HG03457 (cell line): ENCODE data around the gene CRTC1.

Experiments
- ATAC-seq: cut with Tn5 transposase; IDR thresholded peaks from one replicate; pipeline ENCODE4 v1.9.1; 2021; ENCODE audit warnings: moderate number of reproducible peaks; ENCODE audit not compliant: unreplicated experiment

CRTC1 gene

DNA sequence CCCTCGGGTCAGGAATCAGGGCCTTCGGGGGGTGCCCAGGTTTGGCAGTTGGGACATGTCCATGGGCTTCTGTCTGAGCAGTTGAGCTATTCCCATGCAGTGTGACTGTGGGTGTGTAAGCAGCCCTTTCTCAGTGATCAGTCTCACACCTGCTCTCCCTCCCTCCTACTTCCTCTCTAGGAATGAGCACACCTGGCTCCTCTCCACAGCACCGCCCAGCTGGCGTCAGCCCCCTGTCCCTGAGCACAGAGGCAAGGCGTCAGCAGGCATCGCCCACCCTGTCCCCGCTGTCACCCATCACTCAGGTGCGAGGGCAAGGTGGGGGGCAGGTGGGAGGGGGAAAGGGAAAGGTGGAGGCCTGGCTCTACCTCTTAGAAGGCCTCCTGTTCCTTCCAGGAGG, 81.7 kb downstream of the CRTC1 start:
- no peak for ATAC-seq

DNA sequence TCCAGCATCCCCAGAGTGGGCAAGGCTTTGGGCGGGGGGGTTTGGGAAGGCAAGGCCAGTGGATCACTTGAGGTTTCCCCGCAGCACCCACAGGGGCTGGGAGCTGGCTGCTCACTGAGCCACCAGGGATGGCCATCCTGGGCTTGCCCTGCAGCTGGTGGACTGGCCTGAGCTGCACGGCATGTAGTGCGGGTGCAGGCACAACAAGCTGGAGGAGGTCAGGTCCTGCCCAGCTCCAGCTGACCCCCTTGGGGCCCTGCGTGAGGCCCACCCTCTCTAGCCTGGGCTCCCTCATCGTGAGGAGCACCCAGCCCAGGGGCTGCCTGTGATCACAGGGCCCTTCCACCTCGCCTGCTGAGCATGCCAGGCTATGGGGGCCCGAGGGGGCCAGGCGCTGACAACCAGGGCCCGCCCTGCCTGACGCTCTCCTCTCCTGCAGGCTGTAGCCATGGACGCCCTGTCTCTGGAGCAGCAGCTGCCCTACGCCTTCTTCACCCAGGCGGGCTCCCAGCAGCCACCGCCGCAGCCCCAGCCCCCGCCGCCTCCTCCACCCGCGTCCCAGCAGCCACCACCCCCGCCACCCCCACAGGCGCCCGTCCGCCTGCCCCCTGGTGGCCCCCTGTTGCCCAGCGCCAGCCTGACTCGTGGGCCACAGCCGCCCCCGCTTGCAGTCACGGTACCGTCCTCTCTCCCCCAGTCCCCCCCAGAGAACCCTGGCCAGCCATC, 84.7 kb downstream of the CRTC1 start:
- ATAC-seq, result no peak

DNA sequence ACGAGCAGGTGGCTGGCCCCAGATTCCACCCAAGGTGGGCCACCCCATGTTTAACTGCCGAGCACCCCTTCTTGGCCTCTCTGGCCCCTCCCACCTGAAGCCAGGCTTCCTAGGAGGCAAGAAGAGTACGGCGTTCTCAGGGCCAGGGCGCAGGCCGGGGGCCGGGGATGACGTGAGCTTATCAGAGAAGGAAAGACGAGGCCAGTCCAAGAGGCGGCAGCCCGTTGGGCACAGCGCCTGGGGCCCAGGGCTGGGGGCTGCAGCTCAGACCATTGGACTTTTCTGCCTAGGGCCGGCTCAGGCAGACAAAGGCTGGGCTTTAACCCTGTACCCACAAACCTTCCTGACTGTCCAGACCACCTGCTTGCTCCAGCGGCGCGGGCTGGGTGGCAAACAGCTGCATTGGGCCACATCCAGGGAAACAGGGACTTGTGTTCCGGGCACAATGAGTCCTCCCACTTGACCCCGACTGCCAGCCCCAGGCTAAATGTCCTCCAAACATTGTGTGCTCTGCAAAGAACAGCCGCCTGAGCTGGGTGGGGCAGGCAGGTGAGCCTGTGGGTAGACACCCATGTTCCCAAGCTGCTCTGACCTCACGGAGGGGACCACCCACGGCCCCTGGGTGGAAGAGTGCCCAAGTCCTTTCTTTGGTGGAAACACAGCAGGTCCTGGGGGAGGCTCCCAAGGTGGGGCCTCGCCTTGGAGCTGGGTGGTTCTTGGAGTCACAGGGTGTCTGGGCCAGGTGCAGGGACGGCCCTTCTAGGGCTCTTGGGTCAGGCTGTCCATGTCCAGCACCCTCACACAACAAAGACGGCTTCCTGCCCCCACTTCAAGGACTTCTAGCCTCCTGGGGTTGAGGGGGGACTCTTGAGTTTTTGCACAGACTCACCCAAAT, 85.8 kb downstream of the CRTC1 start:
- ATAC-seq, result no peak

DNA sequence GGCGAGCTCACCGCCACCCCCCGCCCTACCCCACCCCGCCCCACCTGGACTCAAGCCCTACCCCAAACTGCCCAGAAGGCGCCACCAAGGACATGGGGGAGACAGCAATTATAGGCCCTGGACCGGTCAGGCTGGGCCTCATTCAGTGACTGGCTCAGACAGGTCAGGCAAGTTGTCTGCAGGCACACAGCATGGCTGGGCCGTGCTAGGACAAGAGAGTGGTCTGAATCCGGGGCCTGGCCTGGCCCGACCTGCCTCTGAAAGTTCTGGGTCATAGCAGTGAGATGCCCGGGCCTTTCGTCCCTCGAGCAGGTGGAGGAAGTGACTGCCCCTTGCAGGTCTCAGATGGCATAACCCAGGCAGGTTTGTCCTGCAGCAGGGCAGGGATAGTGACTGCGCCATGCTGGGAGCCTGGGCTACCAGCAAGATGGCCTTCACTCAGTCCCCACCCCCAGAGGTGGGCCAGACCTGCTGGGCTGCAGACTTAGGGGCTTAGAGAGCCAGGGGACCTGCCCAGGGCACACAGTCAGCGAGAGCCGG, 86.6 kb downstream of the CRTC1 start:
- no peak for ATAC-seq

DNA sequence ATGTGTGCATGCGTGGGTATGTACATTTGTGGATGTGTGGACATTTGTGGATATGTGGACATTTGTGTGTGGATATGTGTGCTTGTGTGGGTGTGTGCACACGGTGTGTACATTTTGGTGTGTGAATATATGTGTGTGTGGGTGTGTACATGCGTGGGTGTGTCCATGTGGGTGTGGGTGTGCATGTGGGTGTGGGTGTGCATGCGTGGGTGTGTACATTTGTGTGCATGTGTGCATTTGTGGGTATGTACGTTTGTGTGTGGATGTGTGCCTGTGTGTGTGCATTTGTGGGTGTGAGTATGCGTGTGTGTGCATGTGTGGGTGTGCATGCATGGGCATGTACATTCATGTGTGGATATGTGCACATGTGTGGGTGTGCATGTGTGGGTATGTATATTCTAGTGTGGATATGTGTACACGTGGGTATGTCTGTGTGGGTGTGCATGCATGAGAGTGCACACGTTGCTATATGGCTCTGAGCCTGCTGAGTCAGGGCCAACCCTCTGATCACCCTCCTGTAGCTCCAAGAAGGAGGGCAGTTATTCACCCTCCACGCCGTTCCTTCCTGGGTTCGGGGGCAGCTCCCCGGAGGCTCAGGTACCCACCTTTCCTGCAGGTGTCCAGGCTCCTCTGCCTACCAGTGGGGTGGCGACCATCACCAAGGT, 87.3 kb downstream of the CRTC1 start:
- no peak for ATAC-seq

DNA sequence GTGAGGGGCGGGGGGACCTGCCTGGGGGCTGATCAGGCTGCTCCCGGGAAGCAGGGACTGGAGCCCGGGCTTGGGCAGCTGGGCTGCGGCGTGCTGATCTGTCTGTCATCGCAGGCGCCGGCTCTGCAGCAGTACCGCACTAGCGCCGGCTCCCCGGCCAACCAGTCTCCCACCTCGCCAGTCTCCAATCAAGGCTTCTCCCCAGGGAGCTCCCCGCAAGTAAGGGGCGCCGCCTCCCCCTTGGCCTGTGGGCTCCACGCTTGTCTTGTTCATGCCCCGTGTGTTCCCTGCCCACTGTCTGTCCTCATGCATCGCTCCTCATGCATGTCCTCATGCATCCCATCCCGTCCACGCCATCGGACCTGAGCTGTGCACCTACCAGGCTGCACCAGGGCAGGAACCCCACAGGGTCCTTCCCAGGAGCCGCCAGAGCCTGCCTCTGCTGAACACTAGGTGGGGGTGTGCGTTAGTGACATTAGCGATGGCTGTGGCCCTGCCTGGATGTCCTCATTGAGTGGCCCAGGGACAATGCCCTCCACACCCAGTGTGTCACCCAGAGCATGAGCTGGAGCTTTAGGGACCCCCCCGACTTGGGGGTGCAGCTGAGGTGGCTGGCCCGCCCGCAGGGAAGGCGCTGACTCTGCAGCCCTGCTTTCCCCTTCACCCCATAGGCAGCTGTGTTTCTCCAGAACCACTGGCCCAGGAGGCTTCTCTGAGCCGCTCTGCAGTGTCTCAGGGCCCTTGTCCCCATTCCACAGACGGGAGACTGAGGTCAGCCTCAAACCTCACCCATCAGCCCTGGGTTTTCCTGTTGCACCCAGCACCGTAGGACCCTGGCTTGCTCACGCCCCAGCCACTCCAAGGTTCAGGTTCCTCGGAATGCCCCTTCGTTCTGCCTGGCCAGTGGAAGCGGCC, 88.1 kb downstream of the CRTC1 start:
- no peak for ATAC-seq

DNA sequence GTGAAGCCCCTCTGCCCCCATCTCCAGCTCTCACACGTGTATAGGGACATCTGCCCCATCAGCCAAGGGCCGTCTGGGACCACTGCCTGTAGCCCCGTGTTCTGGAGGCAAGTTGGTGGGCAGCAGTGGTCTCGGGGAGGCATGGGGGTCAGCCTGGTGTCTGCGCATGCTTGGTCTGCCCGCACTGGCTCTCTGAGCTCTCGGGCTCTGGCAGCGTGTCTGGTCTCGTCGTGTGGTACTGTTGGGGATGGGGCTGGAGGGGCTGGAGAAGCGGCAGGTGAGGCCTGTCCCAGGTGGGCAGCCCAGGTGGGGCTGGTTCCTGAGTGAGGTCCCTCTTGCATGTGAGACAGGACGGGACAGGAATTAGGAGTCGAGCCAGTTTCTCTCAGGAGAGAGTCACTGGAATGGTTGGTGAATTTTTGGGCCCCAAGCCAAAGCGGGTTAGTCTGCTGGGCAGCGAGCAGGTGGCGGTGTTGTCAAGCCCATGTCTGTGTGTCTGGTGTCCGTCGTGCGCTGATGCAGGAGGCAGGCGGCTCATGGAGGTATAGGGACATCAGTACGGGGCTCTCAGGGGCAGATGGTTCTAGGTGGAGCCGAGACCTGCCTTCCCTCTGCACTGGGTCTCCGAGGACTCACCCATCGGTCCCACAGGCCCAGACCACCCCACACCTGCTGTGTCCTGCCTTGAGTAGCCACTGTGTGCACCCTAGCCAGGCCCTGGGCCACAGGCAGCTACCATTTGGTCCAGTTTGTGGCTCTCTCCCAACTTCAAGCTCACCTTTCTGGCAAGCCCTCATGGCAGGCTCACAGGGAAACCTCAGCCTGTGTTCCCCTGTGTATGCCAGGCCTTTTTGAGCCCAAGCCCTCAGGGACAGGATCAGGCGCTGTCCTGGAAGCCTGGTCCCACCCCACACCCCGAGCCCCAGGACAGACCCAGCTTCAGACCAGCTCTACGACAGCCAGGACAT, 89.4 kb downstream of the CRTC1 start:
- no peak for ATAC-seq

DNA sequence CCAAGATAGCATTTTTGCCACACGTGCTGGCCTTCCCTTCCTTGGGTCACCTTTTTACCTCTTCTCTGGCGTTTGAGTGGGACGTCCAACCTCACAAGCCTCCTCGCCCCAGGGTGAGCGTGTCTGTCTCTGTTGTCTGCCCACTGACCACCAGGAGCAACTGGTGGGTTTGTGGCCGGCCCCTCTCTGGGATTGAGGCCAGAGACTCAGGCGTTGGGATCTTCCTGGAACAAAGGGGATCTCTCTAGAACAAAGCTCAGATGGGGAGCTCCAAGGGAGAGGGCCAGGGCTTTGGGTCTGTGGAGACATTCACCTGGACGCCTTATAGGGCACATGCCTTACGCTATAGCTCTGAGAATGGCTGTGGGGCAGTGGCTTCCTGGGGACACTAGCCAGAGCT, 90.2 kb downstream of the CRTC1 start:
- ATAC-seq, result no peak

DNA sequence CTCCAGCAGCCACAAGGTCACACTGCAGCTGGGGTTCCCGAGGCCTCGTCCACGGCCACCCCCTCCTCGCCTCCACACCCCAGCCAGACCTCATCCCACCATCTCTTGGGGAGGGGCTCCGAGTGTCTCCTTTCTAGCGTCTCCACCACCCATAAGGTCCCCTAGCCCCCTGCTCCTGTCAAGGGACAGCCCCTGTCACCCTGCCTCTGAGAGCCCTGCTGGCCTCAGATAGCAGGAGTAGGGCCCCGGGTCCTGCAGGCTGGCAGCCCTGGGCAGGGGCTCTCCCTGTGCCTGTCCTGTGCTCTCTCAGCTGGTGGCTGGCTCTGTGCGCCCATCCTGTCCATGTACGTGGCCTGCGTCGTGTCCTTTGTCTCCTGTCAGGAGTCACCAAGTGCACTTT, 90.6 kb downstream of the CRTC1 start:
- ATAC-seq, result no peak

DNA sequence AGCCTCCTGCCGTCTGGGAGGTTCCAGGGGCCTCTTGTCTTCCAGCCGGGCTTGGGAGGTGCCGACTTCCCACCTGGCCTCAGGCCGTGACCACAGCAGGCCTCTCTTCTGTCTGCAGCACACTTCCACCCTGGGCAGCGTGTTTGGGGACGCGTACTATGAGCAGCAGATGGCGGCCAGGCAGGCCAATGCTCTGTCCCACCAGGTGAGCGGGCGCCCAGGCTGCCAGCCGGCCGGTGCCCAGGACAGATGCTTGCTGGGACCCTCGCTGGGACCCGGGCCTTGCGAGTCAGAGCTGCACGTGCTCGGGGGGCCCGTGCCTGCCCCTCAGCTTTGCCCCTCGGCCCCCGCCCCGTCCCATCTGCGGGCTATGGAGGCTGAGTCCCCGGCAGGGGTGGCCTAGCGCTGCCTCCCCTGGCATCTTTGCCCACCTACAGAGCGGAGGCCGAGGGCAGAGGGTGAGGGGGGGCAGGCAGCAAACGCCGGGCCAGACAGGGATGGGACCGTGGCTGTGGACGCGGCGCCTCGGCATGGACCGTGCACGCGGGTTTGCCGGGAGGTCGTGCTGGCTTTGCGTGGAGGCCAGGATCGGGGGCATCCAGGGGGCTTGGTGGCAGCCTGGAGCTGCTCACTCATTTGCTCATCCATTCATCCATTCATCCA, 91.4 kb downstream of the CRTC1 start:
- no peak for ATAC-seq

DNA sequence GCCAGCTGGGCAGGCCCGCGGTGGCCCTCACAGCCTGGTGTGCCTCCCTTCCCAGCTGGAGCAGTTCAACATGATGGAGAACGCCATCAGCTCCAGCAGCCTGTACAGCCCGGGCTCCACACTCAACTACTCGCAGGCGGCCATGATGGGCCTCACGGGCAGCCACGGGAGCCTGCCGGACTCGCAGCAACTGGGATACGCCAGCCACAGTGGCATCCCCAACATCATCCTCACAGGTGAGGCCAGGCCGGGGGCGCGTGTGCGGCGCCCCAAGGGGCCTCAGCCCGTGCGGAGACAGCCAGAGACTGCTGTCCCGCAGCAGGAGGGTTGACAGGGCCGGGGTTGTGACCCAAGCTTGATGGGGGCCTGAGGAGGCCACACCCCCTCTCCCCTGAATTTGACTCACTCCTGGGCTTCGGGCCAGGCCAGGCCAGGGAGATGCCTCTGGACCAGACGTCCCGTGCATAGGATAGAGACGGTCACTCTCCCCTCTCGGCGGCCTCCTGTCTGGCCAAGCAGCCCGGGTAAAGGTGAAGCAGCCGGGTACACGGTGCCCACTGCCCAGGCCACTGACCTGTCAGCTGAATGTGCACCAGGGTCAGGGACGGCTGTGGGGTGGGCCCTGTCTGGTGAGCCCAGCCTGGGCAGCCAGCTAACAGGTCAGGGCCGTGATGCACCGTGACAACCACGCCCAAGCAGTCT, 92.3 kb downstream of the CRTC1 start:
- no peak for ATAC-seq

DNA sequence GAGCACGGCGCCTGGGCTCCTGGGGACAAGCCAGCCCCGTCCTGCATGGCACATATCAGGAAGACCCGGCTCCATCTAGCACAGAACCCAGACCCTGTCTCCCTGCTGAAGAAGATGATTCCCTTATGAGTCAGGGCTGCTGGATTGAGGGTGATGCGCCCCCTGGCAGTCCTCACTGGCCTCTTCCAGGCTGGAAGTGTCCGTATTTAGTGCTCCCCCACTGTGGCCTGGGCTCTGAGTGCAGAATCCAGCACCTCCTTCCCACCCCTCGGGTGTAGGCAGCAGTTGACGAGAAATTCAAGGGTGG, 92.8 kb downstream of the CRTC1 start:
- ATAC-seq, result no peak

DNA sequence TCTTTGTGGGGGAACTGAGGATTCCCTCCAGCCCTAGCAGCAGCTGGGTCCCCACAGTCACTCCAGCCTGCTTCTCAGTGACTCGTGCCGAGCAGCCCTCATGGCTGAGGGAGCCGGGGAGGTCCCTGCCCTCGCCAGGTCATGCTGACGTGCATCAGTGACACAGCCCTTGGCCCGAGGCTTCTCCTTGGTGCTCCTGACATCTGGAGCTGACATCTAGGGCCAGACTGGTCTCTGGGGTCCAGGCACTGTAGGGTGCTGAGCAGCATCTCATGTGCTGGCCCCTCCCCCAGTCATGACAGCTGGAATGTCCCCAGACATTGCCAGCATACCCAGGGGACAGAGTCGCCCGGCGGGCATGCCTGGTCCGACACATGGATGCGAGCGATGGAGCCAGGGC, 93.3 kb downstream of the CRTC1 start:
- no peak for ATAC-seq

DNA sequence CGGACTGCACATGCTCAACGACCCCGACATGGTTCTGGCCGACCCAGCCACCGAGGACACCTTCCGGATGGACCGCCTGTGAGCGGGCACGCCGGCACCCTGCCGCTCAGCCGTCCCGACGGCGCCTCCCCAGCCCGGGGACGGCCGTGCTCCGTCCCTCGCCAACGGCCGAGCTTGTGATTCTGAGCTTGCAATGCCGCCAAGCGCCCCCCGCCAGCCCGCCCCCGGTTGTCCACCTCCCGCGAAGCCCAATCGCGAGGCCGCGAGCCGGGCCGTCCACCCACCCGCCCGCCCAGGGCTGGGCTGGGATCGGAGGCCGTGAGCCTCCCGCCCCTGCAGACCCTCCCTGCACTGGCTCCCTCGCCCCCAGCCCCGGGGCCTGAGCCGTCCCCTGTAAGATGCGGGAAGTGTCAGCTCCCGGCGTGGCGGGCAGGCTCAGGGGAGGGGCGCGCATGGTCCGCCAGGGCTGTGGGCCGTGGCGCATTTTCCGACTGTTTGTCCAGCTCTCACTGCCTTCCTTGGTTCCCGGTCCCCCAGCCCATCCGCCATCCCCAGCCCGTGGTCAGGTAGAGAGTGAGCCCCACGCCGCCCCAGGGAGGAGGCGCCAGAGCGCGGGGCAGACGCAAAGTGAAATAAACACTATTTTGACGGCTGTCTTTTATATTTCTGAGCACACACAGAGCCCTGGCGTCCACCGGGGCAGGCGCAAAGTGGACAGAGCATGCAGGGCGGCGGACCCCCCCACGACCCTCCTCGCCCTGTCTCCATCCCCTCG, 94.0 kb downstream of the CRTC1 start:
- ATAC-seq, result no peak

DNA sequence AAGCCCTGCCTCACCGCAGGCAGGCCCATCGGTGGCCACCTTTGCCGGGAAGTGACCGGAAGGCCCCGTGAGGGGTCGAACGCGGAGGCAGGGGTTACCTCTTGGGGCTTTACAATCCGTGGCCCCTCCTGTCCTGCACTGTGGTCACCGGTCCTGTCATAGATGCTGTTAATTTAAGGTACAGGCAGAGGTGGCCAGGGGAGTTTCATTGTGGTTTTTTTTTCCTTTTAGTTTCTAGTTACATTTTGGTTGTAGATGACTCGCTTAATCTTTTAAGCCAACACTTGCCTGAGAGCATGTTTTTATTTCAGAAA, 94.6 kb downstream of the CRTC1 start:
- ATAC-seq, result no peak

DNA sequence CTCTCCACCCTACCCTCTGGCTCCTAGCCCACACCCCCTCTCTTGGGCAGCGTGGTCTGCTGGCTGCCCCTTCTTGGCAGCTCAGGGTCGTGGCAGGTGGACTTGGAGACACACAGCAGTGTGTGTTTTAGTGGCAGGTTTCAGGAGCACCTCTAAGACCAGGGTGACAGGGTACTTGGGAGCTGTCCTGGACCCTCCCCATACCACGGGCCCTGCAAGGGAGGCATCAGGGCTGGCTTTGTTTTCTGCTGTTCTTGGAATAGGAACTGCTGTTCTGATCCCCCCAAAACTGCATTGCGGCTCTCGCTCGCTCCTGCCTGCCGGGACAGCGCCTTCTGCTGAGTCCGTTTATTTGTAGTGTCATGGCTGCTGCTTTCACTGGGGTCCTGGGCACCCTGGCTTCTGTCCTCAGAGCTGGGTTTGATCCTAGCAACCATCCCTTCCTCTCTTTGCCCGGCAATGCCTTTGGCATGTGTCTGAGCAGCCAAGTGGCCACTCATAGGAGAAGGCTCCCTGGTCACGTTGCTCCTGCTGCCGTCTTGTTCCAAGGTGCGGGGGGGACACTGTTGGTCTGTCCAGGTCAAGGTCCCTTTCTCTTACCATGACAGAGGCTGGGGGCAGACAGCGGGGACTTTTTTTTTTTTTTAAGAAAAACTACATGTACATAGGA, 95.5 kb downstream of the CRTC1 start:
- ATAC-seq, result no peak

DNA sequence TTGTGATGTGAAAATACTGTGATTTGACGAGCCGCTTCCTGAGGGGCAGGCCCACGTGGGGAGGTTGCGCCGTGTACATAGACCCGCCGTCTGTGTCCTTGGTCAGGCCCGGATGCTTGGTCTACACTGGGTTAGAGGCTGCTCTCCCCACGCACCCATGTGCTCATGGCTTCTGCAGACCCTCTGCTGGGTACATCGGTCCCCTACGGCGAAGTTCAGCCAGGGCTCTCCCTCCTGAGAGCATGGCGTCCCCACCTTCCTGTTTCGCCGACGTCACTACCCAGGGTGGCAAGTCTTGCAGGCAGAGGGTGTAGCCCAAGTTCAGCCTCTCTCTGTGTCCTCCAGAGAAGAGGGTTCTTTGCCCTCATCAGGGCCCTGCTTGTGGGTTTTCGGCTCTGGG, 96.6 kb downstream of the CRTC1 start:
- no peak for ATAC-seq
